HG03103 (cell line): ENCODE data around the gene VIL1.

ENCODE experiments used
- ATAC-seq: cut with Tn5 transposase; IDR thresholded peaks from one replicate; pipeline ENCODE4 v1.9.1; 2021; ENCODE audit warnings: low read depth; ENCODE audit not compliant: unreplicated experiment

VIL1 gene

DNA sequence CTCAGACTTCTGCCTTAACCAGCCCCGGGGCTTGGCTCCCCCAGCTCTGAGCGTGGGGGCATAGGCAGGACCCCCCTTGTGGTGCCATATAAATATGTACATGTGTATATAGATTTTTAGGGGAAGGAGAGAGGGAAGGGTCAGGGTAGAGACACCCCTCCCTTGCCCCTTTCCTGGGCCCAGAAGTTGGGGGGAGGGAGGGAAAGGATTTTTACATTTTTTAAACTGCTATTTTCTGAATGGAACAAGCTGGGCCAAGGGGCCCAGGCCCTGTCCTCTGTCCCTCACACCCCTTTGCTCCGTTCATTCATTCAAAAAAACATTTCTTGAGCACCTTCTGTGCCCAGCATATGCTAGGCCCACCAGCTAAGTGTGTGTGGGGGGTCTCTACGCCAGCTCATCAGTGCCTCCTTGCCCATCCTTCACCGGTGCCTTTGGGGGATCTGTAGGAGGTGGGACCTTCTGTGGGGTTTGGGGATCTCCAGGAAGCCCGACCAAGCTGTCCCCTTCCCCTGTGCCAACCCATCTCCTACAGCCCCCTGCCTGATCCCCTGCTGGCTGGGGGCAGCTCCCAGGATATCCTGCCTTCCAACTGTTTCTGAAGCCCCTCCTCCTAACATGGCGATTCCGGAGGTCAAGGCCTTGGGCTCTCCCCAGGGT lies 13.7 kb upstream of the VIL1 start:
- no peak for ATAC-seq

DNA sequence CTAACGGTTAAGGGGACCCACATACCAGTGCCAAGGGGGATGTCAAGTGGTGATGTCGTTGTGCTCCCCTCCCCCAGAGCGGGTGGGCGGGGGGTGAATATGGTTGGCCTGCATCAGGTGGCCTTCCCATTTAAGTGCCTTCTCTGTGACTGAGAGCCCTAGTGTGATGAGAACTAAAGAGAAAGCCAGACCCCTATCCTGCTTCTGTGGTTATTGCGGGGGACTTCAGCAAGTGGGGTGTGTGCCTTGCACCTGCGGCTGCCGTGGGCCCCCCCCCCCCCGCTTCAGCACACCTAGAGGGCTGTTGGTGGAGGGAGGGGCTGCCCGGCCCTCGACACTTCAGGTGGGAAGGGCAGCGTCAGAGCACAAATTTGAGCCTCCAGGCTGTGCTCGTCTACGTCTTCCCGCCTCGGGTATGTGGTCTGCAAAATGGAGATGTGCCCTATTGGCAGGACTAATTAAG lies 13.1 kb upstream of the VIL1 start:
- ATAC-seq, result no peak

DNA sequence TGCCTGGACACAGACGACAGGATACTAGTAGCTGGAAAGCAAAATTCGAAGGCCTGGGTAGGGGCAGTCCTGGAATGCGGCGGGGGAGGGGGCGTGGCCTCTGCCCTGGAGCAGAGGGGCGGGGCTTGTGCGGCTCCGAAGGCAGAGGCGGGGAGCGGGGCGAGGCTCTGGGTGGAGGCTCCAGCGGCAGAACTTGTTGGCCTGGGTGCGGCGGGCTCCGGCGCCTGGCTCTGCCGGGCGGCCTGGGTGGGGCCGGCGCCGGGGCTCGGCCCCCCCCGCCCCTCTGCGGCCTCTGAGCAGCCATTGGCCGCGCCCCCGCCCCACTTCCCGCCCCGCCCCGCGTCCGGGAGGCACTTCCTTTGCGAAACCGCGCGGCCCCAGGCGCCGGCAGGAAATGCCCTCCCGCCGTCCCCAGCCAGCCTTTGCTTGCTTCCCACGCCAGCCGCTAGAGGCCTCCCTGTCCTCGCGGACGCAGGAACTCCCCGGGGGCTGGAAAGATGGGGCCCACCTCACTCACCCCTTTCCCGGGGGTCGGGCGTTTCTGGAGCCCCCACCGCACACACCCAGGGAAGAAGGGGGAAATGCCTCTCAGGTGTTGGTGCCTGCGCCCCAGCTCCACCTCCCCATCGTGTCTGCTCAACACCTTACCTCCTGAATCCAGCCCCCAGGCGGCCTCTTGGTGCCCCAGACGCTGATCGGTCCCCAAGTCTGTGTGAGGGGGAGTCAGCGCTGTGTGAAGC lies 12.5 kb upstream of the VIL1 start:
- ATAC-seq, result peak; percentile 78

DNA sequence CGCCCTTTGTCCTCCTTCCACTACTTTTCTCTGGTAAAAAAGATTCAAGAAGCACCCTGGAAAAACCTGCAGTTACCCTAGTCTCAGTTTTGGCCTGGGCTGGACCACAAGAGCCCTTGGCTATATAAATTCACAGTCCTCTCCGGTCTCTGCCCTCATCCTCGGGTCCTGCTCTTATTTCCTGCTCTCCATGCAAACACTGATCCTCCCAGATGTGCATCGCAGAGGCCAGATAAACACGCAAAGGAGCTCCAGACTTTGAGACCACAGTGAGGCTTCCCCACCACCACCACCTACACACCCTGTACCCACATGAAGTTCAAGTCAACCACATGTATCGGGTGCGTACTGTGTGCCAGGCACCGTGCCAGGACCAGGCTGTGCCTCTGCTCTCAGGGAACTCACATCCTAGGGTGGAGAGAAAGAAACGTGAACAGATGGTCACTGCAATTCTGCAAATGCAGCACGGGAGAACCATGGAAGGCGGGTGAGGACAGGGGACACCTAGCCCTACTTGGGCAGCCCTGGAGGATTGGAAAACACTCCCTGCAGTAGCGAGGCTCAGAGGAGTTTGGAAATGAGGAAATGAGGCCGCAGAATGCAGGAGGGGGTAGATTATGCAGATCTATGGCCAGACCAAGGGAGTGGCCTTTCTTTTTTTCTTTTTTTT lies 11.8 kb upstream of the VIL1 start:
- ATAC-seq, result peak; percentile 1

DNA sequence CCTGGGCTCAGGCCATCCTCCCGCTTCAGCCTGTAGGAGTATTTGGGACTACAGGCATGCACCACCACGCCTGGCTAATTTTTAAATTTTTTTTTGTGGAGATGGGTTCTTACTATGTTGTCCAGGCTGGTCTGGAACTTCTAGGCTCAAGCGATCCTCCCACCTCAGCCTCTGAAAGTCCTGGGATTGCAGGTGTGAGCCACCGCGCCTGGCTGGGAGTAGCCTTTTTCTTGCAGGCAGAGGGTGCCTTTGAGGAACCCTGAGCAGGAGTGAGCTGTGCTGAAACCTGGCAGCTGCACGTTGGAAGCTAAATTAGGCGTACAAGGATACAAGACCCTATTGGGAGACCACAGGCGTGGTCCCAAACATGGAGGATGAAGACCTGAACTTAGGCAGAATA lies 11.2 kb upstream of the VIL1 start:
- ATAC-seq, result no peak

DNA sequence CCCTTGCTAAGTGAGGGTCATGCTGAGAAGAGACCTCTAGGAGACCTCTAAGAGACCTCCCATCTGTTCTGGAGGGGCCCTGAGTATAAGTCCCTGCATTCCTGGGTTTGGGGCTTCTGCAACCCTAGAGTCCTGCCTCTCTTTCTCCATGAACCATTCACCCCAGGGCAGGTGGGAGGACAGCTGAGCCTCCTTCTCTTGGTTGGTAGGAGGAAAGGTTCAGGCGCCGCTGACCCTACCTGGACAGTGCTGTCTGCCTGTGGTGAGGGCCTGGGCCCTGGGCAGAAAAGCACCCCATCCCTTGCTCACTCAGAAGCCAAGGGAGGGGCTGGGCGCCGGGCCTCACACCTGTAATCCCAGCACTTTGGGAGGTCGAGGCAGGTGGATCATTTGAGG lies 604 bp upstream of the VIL1 start:
- no peak for ATAC-seq

DNA sequence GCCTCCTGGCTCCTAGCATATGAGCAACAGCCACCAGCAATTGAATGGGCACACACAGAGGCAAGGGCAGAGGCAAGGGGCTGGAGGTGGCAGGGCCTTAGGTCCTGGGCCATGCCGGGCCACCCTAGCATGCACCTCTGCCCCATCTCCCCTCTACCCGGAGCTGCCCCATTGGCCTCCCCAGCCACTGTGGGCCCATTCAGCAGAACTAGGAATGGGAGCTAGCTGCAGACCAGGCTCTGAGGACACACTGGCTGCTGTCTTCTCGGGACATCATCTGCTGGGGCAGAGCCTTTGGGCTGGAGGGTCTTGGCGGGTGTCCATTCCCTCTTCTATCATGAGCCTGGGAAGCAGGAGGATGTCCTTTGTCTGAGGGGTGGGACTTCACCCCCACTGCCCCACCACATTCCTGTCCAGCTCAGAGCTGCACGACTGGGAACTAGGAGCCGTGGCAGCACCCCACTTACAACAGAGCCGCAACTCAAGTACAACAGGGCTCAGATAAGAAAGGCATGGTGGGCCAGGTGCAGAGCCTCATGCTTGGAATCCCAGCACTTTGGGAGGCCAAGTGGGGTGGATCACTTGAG lies 800 bp downstream of the VIL1 start:
- ATAC-seq, result no peak

DNA sequence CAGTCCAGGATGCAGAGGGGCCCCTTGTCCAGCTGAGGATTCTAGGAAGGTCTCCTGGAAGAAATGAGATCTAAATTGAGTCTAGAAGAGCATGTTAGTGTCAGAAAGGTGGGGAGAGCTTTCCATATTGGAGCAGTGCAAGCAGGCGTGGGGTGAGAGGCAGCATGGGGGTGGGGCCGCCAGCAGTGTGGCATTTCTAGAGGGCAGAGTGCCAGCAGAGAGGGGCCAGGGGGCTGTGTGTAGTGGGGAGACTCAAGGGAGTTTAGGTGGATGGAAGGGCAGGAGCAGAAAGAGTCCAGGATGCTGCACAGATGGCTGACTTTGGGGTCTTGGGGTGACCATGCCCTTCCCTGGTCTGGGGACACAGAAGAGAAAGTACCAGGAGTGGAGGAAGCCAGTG lies 2.1 kb downstream of the VIL1 start:
- no peak for ATAC-seq

DNA sequence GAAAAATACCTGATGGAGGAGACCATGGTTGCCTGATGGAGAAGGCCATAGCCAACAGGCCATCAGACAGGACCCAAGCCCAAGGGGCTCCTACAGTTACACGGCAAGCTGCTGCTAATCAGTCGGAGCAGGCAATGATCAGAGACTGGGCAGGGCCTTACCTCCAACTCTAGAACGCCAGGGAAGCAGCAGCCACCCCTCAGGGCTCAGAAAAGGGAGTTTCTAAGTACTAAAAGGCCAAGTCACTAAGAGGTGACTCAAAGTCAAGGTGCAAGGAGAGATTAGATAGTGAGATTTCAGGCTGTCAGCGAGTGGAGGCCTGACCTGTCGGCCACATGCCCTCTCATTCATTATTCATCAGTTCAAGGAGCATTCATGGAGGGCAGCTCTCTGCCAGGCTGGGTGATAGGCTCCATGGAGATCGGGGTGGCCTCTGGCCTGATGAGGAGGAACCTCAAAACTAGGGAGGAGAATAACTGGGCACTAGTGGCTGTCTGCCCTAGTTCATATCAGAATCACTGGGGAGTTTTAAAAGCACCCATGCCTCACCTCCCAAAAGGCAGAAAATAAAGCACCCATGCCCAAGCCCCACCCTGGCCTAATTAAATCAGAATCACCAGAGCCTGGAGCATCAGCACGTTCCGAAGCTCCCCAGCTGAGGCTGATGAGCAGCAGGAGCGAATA lies 3.6 kb downstream of the VIL1 start:
- ATAC-seq, result no peak

DNA sequence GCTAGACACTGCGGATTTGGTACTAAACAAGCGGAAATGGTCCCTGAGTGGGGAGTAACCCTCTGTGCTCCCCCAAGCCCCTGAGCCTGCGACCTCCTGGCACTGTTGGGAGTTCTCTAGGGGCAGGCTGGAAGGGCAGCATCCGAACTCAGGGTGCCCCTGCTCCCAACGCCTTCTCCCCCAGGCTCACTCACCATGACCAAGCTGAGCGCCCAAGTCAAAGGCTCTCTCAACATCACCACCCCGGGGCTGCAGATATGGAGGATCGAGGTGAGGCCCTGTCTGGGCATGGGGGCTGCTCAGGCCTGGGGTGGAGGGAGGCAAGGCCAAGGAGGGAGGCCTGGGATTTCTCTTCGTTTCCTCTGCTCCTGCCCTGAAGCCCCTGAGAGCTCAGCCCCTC lies 4.7 kb downstream of the VIL1 start:
- no peak for ATAC-seq

DNA sequence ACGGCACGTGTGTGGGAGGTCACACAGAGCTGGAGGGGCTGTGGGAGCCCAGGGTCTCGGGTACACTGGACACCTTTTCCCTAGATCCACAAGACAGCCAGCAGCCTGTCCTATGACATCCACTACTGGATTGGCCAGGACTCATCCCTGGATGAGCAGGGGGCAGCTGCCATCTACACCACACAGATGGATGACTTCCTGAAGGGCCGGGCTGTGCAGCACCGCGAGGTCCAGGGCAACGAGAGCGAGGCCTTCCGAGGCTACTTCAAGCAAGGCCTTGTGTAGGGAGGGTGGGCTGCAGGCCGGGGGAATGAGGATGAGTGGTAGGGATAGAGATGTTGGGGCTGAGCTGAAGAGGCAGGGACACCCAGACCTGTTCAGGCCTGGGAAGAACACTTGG lies 6.6 kb downstream of the VIL1 start:
- no peak for ATAC-seq

DNA sequence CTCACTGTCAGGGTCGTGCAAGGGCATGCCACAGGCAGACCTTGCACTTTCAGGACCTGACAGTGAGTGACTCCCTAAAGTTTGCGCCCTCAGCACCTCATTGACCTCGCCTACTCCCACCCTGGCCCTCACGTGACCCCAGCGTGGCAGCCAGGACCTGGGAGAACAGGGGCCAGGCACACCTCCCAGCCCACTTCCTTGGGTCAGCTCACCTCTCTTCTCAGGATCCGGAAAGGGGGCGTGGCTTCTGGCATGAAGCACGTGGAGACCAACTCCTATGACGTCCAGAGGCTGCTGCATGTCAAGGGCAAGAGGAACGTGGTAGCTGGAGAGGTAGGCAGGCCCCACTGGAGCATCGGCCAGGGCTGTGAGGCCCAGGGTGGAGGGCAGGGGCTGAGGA lies 8.8 kb downstream of the VIL1 start:
- ATAC-seq, result no peak

DNA sequence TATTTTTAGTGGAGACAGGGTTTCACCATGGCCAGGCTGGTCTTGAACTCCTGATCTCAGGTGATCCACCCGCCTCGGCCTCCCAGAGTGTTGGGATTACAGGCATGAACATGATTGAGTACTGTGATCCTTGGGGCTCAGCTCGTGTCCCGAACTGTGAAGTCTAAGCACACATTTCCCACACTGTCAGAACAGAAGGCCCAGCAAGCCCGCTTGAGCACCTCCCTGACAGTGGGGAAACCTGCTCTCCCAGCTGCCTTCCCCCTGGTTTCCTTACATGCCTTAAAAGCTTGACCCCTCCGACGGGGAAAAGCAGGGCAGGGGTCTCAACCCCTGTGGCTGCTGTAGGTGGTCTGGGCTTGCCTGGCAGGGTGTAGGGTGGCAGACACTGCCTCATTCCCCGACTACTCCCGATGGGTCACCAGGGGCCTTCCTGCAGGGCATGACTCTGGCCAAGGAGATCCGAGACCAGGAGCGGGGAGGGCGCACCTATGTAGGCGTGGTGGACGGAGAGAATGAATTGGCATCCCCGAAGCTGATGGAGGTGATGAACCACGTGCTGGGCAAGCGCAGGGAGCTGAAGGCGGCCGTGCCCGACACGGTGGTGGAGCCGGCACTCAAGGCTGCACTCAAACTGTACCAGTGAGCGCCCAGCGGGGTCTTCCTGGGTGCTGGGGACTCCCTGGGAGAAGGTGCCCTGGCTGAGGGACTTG lies 10.1 kb downstream of the VIL1 start:
- ATAC-seq, result no peak

DNA sequence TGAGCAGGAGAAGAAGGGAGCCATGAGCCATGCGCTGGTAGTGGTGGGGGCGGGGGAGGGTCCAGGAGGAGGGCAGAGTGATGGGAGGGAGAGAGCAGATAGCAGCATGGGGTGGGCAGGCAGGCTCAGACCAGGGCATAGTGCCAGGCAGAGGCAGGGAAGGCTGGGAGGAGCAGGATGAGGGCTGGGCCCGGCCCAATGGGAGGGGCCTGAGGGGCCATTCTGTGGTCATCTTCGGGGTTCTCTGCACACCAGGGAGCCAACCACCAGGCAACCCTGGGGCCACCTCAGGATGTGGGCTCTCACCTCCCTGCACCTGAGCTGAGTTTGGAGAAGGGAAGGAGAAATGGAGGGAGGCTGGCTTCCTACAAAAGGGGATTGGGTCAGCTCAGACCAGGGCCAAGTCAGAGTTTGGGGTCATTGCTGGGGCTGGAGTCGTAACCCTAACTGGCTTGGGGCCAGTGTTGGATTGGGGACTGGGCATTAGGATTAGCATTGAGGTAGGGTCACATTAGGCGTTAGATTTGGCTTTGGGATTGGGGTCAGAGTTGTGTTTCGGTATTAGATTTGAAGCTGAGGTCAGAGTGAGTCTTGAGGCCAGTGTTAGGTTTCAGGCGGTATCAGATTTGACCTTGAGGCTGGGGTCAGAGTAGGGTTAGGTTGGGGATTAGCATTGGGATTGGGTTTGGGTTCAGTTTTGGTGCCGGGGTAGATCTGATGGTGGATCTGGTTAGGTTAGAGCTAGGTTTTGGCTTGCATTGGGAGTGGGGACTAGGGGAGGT lies 11.2 kb downstream of the VIL1 start:
- ATAC-seq, result no peak

DNA sequence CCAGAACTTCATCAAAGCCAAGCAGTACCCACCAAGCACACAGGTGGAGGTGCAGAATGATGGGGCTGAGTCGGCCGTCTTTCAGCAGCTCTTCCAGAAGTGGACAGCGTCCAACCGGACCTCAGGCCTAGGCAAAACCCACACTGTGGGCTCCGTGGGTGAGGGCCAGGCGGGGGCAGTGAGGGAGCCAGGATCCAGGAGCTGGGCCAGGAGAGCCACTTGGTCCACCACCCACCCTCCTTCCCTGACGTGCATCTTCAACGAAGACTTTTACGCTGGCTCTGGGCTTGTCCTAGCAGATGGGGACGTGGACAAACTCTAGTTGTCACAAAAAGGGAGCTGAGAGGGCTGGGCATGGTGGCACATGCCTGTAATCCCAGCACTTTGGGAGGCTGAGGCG lies 11.8 kb downstream of the VIL1 start:
- no peak for ATAC-seq

DNA sequence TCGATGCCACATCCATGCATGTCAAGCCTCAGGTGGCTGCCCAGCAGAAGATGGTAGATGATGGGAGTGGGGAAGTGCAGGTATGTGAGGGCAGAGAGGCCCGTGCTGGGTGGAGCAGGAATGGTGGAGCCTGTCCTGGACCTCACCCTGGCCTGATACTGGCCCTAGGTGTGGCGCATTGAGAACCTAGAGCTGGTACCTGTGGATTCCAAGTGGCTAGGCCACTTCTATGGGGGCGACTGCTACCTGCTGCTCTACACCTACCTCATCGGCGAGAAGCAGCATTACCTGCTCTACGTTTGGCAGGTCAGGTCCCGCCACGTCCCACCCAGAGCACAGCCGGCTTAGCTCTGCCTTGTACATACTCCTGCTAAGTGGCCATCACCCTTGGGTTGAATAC lies 13.0 kb downstream of the VIL1 start:
- ATAC-seq, result no peak

DNA sequence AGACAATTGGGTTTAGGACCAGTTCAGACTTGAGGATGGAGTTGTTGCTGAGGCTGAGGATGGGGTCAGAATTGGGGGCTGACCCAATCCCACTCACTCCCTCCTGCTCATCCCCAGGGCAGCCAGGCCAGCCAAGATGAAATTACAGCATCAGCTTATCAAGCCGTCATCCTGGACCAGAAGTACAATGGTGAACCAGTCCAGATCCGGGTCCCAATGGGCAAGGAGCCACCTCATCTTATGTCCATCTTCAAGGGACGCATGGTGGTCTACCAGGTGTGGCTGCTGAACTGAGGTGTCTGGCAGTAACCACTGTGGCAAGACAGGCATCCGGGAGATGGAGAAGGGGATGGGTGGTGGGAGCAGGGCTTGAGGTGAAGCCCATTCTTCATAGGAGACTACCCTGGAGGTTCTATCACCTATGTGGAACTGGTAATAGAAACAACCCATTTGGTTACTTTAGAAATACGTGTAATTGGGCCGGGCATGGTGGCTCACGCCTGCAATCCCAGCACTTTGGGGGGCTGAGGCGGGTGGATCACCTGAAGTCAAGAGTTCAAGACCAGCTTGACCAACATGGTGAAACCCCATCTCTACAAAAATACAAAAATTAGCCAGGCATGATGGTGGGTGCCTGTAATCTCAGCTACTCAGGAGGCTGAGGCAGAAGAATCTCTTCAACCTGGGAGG lies 13.9 kb downstream of the VIL1 start:
- ATAC-seq, result no peak

DNA sequence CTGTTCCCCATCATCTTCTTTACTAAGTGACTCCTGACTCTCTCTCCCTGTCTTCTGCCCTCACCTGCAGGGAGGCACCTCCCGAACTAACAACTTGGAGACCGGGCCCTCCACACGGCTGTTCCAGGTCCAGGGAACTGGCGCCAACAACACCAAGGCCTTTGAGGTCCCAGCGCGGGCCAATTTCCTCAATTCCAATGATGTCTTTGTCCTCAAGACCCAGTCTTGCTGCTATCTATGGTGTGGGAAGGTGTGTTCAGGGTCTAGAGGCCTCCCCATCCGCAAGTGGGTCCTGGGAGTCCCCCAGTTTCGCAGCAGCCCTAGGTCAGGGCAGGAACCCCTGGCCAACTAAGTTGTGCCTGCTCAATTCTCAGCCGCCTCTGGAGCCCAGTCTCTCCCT lies 15.5 kb downstream of the VIL1 start:
- no peak for ATAC-seq
